WTC11 (cell line): ENCODE measurements around the gene TNFRSF14.

Source experiments
- CTCF ChIP-seq: fragments of 200-600 bp; IDR thresholded peaks from 2 replicates; pipeline ENCODE4 v1.8.0; 2022; ENCODE audit warnings: antibody characterized with exemption
- ETV6 ChIP-seq: sonication (generic); formaldehyde crosslinking; IDR thresholded peaks from 2 replicates; pipeline ENCODE4 v1.8.1; 2022; ENCODE audit warnings: mild to moderate bottlenecking, missing genetic modification reagents

- TF ChIP-seq CTCF (no peak), ETV6 (no peak)
Observed at GRCh38 chr1:2567083-2567679, 11.0 kb downstream of the TNFRSF14 start.
